ENCODE measurements around the gene ITGA3.

Gene ITGA3

DNA sequence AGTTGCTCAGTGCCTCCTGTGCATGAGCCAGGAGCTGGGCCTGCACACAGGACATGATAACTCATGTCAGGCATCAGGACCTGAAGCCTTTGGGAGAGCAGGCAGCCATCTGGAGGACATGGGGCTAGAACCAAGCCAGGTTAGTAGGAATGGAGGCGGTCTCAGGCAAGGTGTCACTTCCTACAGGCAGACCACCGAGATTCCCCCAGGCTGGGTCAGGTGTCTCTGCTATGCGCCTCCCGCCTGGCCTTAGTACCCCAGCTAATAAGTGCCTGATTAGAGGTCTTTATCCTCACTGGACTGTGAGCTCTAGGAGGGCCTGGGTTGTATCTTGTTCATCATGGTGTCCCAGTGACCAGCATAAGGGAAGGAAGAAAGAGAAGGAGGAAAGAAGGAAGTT, 58.5 kb downstream of the ITGA3 start:
- no peak for DNase-seq

DNA sequence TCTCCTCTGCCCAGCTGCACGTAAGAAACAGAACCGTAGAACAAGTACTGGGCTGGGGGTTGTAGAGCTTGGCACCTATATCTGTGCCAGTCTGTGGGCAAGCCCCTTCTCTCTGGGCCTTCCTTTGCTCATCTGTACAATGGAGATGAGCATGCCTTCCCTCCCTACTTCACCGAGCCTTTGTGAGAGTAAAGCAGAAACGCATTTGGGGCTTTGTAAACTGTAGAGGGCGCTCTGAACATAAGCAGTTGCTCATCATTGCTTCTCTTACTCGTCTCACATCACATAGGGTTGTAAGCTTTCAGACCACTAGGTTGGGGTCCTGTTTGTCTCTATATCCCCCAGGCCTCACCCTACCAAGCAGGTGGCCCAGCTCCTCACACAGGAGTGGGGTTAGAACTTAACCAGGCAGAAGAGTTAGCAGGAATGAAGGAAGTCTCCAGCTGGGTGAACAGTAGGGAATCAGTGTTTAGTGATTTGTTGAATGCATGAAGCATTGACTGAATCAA, 59.0 kb downstream of the ITGA3 start:
- peak; percentile 63 for DNase-seq

DNA sequence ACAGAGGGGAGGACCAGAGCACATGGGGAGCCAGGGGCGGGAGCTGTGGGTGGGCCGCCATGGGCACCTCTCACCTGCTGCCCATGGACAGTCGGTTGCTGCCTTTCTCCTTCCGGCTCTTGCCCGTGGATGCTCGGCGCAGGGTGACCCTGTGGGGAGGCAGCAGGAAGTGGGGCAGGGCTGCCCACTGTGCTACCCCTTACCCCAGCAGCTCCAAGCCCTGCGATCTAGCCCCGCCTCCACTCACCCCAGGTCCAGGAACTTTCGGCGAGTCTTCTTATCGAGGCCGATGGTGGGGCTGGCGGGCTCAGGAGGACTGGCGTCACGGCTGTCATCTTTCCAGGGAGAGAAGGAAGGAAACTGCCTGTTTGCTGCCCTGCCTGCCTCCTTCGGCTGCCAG, 59.8 kb downstream of the ITGA3 start:
- no peak for DNase-seq

DNA sequence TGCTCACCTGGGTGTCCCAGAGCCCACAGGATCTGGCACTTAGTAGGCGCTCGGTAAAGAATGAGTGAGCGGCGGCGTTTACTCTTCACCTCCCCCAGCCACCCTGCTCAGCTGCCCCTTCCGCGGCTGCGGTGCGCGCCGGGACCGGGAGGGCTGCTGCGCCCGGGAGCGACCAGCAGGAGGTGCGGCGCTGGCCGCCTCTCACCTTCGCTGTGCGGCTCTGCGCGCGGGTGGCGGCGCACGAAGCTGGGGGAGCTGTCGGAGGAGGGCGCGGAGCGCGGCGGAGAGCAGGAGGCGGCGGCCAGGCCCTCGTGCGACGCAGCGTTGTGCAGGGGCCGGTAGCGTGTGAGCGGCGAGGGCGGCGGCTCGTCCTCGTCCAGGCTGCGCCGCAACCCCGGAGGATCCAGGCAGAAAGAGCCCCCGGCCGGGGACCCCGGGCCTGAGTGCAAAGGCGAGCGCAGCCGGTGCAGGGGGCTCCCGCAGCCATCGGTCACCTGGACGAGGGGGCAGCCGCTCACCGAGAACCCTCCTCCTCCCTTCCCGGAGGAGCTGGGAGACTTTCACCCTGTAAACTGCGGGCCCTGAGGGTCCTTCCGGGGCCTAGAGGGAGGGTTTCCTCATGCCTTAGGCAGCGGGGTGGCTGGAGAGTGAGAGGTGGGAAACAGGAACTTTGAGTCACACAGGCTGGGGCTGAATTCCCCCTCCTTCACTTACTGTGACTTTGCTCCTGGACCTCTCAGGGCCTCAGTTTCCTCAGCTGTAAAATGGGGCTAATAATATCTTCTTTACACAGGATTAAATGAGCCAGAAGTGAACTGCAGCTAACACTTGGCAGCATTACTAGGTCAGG, 61.5 kb downstream of the ITGA3 start:
- peak; percentile 84 for DNase-seq

DNA sequence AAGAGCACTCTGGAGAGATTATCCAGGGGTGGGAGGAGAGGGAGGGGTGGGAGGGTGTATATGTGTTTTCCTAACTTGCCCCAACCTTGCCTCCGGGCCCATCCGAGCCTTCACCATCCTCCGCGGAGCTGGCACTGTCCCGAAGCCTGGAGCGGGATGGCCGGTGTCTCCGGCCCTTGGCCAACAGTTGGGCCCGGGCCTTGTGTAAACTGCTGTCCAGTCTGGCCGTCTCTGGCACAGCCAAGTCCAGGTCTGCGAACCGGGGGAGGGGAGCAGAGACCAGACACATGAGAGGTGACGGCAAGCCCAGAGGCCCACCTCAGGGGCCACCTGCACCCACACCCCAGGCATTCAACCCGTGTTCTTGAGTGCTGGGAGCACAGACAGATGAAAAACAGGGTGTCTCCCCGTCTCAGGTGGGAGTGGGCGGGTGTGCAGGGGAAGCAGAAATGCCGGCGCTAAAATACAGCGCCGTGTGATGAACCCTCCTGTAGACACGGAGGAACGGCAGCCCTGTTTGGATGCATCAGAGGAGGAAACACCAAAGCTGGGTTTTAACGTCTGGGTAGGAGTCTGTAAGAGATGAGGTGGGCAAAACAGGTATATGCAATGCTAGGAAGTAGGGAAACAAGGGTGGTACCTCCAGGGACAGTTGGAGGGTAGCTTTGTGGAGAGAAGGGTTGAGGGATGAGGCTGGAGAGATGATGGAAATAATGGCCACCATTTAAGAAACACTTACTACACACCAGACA, 62.3 kb downstream of the ITGA3 start:
- no peak for DNase-seq

DNA sequence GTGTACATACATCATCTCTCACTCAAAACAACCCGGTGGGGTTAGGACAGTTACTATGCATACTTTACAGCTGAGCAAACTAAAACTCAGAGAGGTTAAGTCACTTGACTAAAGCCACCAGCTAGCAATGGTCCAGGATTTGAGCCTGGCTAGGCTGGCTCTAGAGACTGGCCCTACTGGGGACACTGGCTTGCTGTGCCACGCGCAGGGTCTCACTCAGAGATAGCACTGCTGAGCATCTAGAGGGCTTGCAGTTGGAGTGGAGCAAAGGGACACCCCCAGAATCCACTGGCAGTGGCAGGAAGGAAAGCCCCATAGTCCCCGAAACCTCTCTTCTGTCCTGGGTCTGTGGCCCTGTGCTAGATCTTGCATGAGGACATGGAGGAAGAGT, 62.9 kb downstream of the ITGA3 start:
- DNase-seq: no peak

DNA sequence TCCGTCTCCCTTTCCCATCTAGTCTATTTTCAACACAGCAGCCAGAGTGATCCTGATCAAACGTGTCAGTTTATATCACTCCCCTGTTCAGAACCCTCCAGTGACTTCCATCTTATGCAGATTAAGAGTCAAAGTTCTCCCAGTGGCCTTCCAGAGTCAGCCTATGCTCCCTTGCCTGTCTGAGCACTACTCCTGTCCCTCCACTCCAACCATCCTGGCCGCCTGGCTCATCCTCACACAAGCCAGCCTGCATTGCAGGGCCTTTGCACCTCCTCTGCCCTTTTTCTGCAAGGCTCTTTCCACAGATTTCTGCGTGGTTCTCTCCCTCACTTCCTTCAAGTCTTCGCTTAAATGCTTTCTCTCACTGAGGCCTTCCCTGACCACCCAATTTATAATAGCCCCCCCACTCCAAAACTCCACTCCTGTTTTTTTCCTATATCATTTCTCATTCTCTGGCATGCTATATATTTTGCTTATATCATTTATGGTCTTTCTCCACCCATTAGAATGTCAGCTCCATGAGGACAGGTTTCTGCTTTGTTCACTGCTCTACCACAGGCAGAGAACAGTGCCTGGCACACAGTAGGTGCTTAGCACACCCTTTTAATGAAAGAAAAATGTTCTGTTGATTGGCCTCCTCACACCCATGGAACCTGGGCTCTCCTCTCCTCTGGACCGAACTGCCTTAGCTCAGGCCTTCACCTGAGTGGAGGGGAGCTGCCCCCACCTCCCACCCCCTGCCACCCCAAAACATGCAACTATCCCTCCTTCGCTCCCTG, 64.8 kb downstream of the ITGA3 start:
- DNase-seq: no peak

DNA sequence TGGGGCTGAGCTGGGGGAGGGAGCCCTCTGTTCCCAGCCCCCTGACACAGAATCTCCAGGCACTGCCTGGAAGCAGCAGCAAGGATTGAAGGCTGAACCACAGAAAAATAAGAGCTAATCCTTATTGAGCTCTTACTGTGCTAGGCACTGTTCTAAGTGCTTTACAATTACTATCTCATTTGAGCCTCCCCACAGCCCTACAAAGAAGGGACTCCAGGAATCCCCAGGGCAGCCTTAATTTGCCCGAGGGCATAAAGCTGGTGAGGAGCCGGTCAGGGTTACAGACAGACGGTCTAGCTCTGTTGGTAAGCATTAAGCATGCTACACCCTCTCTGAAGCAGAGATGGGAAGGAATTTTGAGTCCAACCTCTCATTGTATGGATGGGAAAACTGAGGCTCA, 67.0 kb downstream of the ITGA3 start:
- no peak for DNase-seq

DNA sequence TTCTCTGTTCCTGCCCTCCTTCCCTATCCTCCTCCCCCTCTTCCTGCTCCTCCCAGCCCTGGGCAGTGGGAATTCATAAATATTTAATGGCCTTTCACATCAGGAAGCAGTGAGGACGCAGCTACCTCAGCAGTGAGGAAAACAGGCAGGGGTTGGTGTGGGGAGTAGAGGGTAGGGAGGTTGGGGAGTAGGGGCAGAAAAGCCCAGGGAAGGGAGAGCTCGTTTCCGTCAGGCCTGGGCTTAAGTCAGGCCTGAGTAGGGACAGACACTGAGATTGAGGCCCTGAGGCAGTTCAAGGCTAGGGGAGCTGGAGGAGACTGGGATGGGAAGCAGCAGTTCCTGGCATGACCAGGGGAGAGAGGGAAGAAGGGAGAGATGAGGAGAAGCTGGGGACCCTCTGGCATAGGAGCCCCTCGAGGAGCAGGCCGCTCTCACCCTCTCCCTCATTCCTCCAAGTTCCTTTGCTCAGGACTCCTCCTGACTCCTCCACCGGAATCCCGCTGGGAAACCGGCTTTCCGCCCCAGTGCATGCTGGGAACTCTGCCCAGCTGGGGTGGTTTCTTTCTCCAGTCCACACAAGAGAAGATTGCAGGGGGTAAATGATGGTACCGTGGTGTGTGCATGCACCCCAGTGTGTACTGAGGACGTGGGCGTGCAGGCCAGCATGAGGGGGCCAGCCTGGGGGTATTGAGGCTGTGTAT, 67.9 kb downstream of the ITGA3 start:
- no peak for DNase-seq

DNA sequence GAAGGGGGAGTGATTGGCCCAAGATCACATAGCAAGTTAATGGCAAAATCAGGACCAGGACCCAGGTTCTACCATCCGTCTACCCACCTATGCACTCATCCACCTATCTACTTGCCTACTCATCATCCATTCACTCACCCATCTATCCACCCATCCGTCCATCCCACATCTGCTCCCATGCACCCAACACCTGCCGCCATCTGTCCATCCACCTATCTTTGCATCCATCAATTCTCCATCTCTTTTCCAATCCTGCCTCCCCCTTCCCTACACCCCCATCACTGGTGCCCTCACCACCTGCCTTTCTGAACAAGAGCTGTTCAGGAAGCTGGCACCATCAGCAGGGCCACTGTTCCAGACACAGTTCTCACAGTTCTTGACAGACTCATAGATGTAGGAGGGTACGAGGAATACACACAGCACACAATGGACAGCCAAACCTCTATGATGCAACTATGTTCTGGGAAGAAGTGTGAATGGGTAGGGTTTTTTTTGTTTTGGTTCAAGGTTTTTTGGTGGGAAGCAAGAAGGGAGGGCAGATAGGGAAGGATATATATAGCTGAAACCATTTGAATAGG, 69.6 kb downstream of the ITGA3 start:
- no peak for DNase-seq

DNA sequence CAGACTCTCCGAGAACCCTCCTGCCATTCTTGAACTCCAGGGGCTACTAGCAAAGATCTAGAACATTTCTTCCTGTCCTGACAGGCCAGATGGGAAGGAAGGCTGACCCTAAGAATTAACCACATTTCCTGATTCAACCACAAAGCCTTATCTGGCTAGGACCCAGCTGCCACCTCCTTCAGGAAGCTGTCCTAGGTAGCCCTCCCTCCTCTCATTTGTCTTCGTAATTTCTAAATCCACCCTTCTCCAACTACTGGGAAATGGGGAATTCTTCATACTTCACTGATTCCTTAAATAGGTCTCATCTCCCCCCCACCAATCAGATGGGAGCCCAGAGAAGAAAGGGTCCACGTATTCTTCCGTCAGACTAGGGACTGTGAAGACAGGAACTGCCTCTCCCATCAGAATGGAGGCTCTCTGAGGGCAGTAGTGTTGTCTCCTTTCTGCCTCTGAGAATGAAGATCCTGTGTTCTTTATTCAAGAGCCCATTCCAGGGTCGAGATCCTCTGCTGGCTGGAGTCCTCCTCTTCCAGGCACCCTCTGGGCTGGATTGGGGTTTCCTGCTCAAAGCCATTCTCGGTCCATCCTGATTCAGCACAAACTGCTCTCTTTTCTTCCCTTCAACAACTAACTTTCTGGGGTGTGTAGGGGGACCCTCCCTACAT, 71.9 kb downstream of the ITGA3 start:
- no peak for DNase-seq

DNA sequence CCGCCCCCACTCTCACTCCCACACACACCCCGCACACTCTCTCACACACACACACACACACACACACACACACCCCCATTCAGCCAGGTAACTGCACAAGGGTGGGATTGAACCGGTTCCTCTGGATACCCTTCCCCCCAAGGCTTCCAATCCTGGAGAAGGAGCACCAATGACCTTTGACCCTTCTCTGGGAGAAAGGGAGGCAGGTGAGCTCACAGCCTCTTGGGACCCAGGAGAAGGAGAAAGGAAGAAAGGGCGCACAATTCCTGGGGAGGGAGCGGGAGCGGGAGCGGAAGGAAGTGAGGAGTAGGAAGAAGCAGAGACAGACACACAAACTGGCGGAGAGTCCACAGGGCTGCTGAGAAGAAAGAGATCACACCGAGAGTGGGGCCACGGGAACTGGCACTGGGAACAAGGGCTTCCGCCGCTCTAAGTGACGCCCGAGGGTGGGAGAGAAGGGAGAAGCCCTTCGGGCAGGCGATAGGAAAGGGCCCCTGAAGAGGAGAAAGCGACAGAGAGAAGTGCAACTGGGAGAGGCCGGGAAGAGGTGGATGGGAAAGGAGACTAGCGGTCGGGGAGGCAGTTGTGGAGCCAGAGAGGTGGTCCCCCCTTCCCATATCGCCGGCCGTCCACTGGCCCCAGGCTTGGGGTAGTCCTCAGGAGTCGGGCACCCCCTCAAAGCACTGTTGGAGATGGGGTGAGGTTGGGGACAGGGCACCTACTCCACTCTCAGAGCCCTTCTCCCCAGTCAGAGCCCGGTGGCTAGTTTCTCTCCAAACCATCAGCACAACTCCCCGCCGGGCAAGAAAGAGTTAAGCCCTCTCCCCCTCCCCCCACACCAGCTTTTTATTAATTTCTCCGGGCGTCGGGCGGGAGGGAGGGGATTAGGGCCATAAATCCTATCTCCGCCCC, 72.8 kb downstream of the ITGA3 start:
- DNase-seq: no peak

DNA sequence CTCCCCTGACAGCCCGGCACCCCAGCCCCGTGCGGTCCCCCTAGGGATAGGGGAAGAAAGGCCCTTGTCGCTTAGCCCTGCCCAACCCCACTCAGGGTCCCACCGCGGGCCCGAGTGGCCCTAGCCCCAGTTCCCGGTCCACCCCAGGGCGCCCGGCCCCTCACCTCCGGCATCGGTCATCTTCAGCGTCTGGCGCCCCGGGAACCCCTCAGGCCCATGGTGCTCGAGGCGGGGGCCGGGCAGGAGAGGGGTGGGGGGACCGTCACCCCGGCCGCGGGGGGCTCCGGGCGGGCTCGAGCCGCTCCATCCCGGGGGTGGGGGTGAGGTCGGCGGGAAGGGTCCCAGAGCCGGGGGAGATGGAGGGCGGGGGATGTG, 73.4 kb downstream of the ITGA3 start:
- DNase-seq: no peak

DNA sequence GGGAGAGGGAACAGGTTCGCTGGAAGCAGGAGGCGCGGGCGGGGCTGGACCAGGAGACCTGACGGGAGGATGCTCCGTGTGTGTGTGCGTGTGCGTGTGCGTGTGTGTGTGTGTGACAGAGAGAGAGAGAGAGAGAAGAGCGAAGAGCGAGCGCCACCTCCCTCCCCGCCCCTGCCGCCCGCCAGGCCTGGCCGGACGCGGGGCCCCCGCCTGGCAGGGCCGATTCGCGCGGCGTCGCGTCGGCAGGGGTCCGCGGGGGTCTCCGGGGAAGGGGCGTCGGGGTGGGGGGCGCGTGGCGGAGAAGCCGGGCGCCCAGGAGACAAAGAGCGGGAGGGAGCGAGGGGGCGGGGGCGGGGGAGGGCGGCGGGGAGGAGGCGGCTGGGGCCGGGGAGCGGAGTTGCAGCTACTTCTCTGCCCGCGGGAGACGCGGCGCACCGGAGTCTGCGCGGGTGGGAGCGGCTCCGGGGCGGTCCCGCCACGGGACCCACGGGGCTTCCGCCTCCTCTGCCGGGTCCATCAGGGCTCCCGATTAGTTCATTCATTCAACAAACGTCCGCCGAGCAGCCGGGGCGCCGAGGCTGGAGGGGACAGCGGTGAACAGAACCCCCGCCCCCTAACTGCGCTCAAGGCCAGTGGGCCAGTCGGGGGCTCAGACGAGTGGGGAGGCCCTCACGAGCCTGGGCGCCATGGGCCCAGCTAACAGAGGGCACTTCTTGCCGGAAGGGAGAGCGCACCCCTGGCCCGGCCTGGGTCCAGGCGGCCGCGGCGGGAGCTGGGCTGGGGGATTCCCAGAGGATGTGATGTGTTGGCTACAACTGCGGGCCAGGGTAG, 74.0 kb downstream of the ITGA3 start, which contains the start of gene SAMD14:
Gene SAMD14, minus strand, starts transcription at position 433 of the 831 bp plus-strand sequence. CDS start 5,201 bp downstream, outside the sequence.
- no peak for DNase-seq

DNA sequence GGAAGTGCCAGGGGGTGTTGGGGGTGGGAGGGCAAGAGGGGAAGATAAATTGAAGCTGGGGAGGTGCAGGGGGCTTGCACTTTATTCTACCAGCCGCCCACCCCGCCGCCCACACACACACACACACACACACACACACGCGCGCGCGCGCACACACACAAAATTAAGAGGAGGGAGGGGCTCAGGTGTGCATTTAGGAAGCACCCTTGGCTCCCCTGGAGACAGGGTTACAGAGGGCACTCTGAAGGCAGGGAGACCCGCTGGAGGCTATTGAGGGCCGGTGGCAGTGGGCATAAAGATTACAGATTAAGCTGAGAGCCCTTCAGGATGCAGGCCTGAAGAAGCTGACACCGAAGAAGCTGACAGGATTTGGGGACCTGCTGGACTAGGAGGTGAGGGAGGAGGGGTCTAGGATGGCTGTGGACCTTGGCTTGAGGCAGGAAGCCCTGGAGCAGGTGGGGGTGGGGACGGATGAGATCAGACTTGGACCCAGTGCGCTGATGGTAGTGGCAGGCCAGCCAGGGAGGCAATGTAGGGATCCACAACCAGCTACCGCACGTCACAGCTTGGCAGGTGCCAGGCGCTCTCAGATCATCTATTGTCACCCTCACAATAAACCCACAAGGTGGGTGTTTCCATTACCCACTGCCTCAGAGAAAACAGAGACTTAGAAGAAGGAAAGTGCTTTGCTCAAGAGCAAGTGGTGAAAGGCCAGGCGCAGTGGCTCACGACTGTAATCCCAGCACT, 74.8 kb downstream of the ITGA3 start:
- DNase-seq: peak; percentile 24

DNA sequence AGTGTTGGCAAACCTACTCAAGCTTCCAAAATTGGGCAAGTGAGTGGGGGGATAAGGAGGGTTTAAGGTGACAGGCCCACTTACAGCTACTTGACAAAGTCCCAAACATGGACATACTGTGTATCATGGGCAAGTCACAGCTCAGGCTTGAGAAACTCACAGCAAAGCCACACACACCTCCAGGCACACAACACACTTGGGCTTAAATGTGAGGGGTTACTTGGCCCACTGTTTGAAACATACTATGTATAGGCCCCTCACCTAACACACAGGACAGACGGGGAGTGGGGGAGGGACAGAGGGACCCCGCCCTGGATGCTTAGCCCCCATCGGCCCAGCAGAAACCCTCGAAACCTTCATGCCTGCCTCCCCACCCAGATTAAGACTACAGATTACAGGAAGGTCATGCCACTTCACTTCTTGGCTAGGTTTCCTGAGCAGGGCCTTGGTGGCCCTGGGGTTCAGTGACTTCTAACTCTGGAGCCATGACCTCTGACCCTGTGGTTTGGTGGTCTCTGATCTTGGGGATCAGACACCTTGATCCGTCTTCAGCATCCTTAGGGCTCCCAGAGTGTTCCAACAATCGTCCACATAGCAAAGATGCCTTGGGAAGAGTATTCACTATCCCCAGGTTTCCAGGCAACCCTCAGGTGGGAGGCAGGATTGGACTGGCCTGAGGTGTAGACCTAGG, 76.3 kb downstream of the ITGA3 start:
- DNase-seq: no peak

DNA sequence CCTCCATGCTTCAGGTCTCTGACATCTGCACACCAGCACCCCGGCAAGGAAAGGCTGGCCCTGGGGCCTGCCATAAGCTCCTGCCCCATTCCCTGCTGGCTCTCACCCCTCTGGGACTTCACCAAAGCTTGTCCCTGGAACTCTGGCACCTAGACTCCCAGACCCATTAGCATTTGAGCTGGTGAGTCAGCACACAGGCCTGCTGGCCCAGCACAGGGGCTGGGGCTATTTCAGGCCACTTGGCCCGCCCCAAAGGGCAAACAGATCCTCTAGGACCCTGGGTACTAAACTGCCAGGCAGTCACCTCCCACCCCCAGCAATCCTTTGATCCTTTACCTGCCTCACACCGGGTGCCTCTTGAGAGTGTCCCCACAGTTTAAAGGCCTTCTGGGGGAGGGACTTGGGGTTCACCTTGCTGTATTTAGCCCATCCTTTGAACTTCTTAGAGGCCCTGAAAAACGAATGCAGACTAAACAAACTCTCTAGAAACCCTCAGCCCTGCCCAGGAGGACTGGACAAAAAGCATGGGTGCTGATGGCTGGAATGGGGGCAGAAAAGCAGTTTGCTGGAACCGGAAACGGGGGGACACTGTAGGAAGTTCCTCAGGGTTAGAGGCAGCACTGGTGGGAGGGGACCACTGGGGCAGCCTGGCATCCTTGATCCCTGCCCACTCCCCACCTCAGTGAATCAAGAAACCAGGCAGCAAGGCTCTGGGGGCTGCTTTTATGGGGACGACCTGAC, 77.3 kb downstream of the ITGA3 start:
- no peak for DNase-seq

DNA sequence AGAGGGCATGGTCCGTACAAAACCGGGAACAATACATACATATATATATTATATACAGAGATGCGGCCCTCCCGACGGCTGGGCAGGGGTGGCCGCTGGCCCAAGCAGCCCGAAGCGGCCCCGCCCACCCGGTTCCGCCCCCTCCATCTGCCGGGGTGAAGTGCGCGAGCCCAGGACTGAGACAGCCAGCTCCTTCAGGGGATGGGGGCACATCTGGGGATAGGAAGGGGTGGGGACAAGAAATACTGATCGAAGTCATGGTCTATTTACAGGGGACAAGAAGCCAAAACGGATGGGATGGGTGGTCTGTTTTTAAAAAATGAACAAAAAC, 77.8 kb downstream of the ITGA3 start:
- DNase-seq: no peak
